Measurements from ENCODE around the gene TRPM4. TPM values are rescaled to one million over a fixed set of nuclear protein-coding genes. Genes with fewer than 3 reads are reported as not detected.
A peak's percentile ranks its signal among the peaks of the same experiment; 100 is the strongest.
"Not testable (repeated sequence)": the region's sequence is repeated elsewhere in the genome, so short reads cannot be mapped to it uniquely, and the experiment has no call there.

The TRPM4 gene
- total RNA-seq, 2 experiments from 2014 or later: 0.40 to 0.54 TPM

GRCh38 chr19:49120868-49121267 is 36.7 kb upstream of the TRPM4 start:
- peaks cover 10% of the 10 kb centered on the region for H3K27me3 Mint-ChIP-seq
- H3K4me1 Mint-ChIP-seq (ENCODE audit: low read depth): peaks cover 22% of the 10 kb centered on the region
- peaks cover 6% of the 10 kb centered on the region for H3K36me3 Mint-ChIP-seq (ENCODE audit: low read depth)
- POLR2A ChIA-PET: interaction anchor here (1.0 to 1.6 kb wide), 3 partner anchors 11 to 15 kb away, joined by 3 read pairs; no protein-coding TSS in a partner anchor
- DNase-seq (no peak), ATAC-seq (no peak)
- H3K4me3 Mint-ChIP-seq: peak overlapping the region; percentile 49
- CTCF ChIA-PET: interaction anchor here (1.1 to 2.1 kb wide), 6 partner anchors 13 to 288 kb away, joined by 3 to 9 read pairs (median 4); no protein-coding TSS in a partner anchor
- H3K9me3 Mint-ChIP-seq: no peaks in the 10 kb centered on the region
- intact Hi-C loops (cut with micrococcal nuclease): no loop called here
- TF ChIP-seq, protein P1, sequence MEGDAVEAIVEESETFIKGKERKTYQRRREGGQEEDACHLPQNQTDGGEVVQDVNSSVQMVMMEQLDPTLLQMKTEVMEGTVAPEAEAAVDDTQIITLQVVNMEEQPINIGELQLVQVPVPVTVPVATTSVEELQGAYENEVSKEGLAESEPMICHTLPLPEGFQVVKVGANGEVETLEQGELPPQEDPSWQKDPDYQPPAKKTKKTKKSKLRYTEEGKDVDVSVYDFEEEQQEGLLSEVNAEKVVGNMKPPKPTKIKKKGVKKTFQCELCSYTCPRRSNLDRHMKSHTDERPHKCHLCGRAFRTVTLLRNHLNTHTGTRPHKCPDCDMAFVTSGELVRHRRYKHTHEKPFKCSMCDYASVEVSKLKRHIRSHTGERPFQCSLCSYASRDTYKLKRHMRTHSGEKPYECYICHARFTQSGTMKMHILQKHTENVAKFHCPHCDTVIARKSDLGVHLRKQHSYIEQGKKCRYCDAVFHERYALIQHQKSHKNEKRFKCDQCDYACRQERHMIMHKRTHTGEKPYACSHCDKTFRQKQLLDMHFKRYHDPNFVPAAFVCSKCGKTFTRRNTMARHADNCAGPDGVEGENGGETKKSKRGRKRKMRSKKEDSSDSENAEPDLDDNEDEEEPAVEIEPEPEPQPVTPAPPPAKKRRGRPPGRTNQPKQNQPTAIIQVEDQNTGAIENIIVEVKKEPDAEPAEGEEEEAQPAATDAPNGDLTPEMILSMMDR (IDR thresholded peaks at IDR 0.05): no peak
- H3K27ac Mint-ChIP-seq: no peak overlapping the region

- POLR2A ChIA-PET; DNase-seq; H3K27me3 Mint-ChIP-seq; ATAC-seq; H3K36me3 Mint-ChIP-seq (ENCODE audit: low read depth); H3K27ac Mint-ChIP-seq; H3K4me3 Mint-ChIP-seq; H3K9me3 Mint-ChIP-seq; intact Hi-C loops (cut with micrococcal nuclease): not testable (repeated sequence)
- CTCF ChIA-PET: interaction anchor here (2.1 kb wide), 1 partner anchor 24 kb away, joined by 9 read pairs; no protein-coding TSS in a partner anchor
- peaks cover 19% of the 10 kb centered on the region for H3K4me1 Mint-ChIP-seq (ENCODE audit: low read depth)
These were observed 35.8 kb upstream of the TRPM4 start for GRCh38 chr19:49121841-49122240.

- POLR2A ChIA-PET; H3K9me3 Mint-ChIP-seq; H3K27me3 Mint-ChIP-seq; H3K27ac Mint-ChIP-seq; ATAC-seq; intact Hi-C loops (cut with micrococcal nuclease); DNase-seq; H3K4me3 Mint-ChIP-seq; H3K36me3 Mint-ChIP-seq (ENCODE audit: low read depth): not testable (repeated sequence)
- peaks cover 11% of the 10 kb centered on the region for H3K4me1 Mint-ChIP-seq (ENCODE audit: low read depth)
- CTCF ChIA-PET: interaction anchor here (1.6 kb wide), 1 partner anchor 26 kb away, joined by 4 read pairs; no protein-coding TSS in a partner anchor
These were observed 34.3 kb upstream of the TRPM4 start for GRCh38 chr19:49123285-49123684.

GRCh38 chr19:49125025-49125731 is 32.4 kb upstream of the TRPM4 start:
- ATAC-seq (no peak), DNase-seq (no peak)
- H3K27me3 Mint-ChIP-seq: peaks cover 10% of the 10 kb centered on the region
- CTCF ChIA-PET: interaction anchor here (1.1 kb wide), 1 partner anchor 27 kb away, joined by 3 read pairs; no protein-coding TSS in a partner anchor
- H3K4me3 Mint-ChIP-seq: no peak overlapping the region
- H3K36me3 Mint-ChIP-seq (ENCODE audit: low read depth): peaks cover 1% of the 10 kb centered on the region
- H3K4me1 Mint-ChIP-seq (ENCODE audit: low read depth): peaks cover 14% of the 10 kb centered on the region
- intact Hi-C loops (cut with micrococcal nuclease): no loop called here
- POLR2A ChIA-PET: interaction anchor here (1.4 kb wide), 1 partner anchor 27 kb away, joined by 4 read pairs; no protein-coding TSS in a partner anchor
- H3K9me3 Mint-ChIP-seq: no peaks in the 10 kb centered on the region
- TF ChIP-seq, protein P1 (IDR thresholded peaks at IDR 0.05): no peak
- no peak overlapping the region for H3K27ac Mint-ChIP-seq

DNA sequence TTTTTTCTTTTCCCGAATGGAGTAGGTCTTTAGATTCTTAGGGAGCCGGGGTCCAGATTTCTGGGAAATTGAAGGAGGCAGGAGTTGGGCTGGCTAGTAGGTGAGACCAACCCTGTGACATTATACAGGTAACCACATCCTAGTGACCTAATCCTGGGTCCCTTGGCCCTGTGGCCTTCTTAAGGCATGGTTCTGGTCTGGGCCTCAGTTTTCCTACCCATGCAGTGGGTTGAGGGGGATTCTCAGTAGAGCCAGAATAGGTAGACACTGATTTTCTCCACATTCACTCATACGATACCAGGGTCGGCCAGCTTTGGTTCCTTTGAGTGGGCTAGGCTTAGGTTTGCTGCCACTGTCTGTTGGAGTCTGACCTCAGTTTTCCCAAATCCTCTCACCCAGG is 31.0 kb upstream of the TRPM4 start:
- ATAC-seq (no peak), DNase-seq (no peak)
- Mint-ChIP-seq H3K4me3 (no peak overlapping the region), H3K27ac (no peak overlapping the region), H3K4me1 (ENCODE audit: low read depth) (peaks cover 8% of the 10 kb centered on the region), H3K27me3 (peaks cover 2% of the 10 kb centered on the region), H3K9me3 (no peaks in the 10 kb centered on the region), H3K36me3 (ENCODE audit: low read depth) (peaks cover 1% of the 10 kb centered on the region)
- intact Hi-C loops (cut with micrococcal nuclease): no loop called here
- CTCF ChIA-PET: interaction anchor here (2.2 kb wide), 1 partner anchor 12 kb away, joined by 14 read pairs; the partner anchor contains the start of gene LIN7B
- POLR2A ChIA-PET: interaction anchor here (1.4 to 2.8 kb wide), 2 partner anchors 12 to 29 kb away, joined by 4 to 9 read pairs; partner anchors contain the start of gene LIN7B
- TF ChIP-seq, protein P1 (IDR thresholded peaks at IDR 0.05): no peak

DNA sequence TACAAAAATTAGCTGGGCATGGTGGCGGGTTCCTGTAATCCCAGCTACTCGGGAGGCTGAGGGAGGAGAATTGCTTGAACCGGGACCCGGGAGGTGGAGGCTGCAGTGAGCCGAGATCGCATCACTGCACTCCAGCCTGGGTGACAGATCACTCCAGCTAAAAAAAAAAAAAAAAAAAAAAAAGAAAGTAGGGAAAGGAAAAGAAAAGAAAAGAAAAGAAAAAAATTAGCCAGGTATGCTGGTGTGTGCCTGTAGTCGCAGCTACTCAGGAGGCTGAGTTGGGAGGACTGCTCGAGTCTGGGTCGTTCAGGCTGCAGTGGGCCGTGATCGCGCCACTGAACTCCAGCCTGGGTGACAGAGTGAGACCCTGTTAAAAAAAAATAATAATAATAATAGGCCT is 30.4 kb upstream of the TRPM4 start:
- H3K27ac Mint-ChIP-seq; DNase-seq; H3K27me3 Mint-ChIP-seq; H3K36me3 Mint-ChIP-seq (ENCODE audit: low read depth); ATAC-seq; intact Hi-C loops (cut with micrococcal nuclease); H3K9me3 Mint-ChIP-seq; H3K4me1 Mint-ChIP-seq (ENCODE audit: low read depth): not testable (repeated sequence)
- POLR2A ChIA-PET: interaction anchor here (0.9 to 2.8 kb wide), 3 partner anchors 9 to 40 kb away, joined by 3 to 11 read pairs (median 9); partner anchors contain the start of gene LIN7B
- CTCF ChIA-PET: interaction anchor here (1.0 to 3.7 kb wide), 4 partner anchors 13 to 72 kb away, joined by 4 to 17 read pairs (median 15); partner anchors contain the start of gene LIN7B
- H3K4me3 Mint-ChIP-seq: peak overlapping the region; percentile 82
